Measurements from ENCODE around the gene FARS2. TPM values are rescaled to one million over a fixed set of nuclear protein-coding genes. Genes with fewer than 3 reads are reported as not detected.

The FARS2 gene
- polyA plus RNA-seq, 1 donor from 2014 or later = 11.9 TPM

GRCh38 chr6:5776104-5776503 is 514.8 kb downstream of the FARS2 start:
- H3K9me2 ChIP-seq (ENCODE audit: insufficient read depth, low read length) = no peaks in the 10 kb centered on the region
- no peaks in the 10 kb centered on the region for H4K20me1 ChIP-seq (ENCODE audit: insufficient read depth)
- no peak overlapping the region for H3K9ac ChIP-seq (ENCODE audit: low read length)
- H3K4me2 ChIP-seq (ENCODE audit: low read length) = no peak overlapping the region
- H3K27ac ChIP-seq (ENCODE audit: low read length) = no peak overlapping the region
- H3K27me3 ChIP-seq (ENCODE audit: insufficient read depth, low read depth, low read length) = no peaks in the 10 kb centered on the region
- no peaks in the 10 kb centered on the region for H3K36me3 ChIP-seq (ENCODE audit: insufficient read depth, low read length)
- H3K9me3 ChIP-seq (ENCODE audit: low read length) = no peaks in the 10 kb centered on the region
- no peaks in the 10 kb centered on the region for H3K79me2 ChIP-seq (replicated peaks; ENCODE audit: insufficient read depth, low read length)
- H3F3A ChIP-seq (ENCODE audit: insufficient read depth, low read length, poor library complexity, severe bottlenecking) = no peaks in the 10 kb centered on the region
- no peak overlapping the region for H3K4me3 ChIP-seq (ENCODE audit: low read length)
- no peak overlapping the region for H2AFZ ChIP-seq (ENCODE audit: low read depth, low read length)
- TF ChIP-seq RAD21 (conservative IDR thresholded peaks at IDR 0.05) (no peak), EZH2 (IDR thresholded peaks at IDR 0.05; ENCODE audit: borderline replicate concordance, insufficient read depth, low read length, poor library complexity, severe bottlenecking) (no peak), TAF1 (IDR thresholded peaks at IDR 0.05; ENCODE audit: low read depth) (no peak), MXI1 (conservative IDR thresholded peaks at IDR 0.05; ENCODE audit: poor library complexity, severe bottlenecking) (no peak)

- H3F3A ChIP-seq (ENCODE audit: insufficient read depth, low read length, poor library complexity, severe bottlenecking) = no peaks in the 10 kb centered on the region
- no peaks in the 10 kb centered on the region for H3K9me3 ChIP-seq (ENCODE audit: low read length)
- H4K20me1 ChIP-seq (ENCODE audit: insufficient read depth) = no peaks in the 10 kb centered on the region
- no peaks in the 10 kb centered on the region for H3K36me3 ChIP-seq (ENCODE audit: insufficient read depth, low read length)
- no peak overlapping the region for H3K9ac ChIP-seq (ENCODE audit: low read length)
- H3K9me2 ChIP-seq (ENCODE audit: insufficient read depth, low read length) = no peaks in the 10 kb centered on the region
- no peaks in the 10 kb centered on the region for H3K79me2 ChIP-seq (replicated peaks; ENCODE audit: insufficient read depth, low read length)
- H3K27me3 ChIP-seq (ENCODE audit: insufficient read depth, low read depth, low read length) = no peaks in the 10 kb centered on the region
- H3K27ac ChIP-seq (ENCODE audit: low read length) = no peak overlapping the region
- TF ChIP-seq SMC3 (conservative IDR thresholded peaks at IDR 0.05; ENCODE audit: poor library complexity) (no peak), REST (IDR thresholded peaks at IDR 0.05; ENCODE audit: borderline replicate concordance) (no peak), EZH2 (IDR thresholded peaks at IDR 0.05; ENCODE audit: borderline replicate concordance, insufficient read depth, low read length, poor library complexity, severe bottlenecking) (no peak), POLR2AphosphoS5 (IDR thresholded peaks at IDR 0.05) (no peak), RAD21 (conservative IDR thresholded peaks at IDR 0.05) (no peak), MXI1 (conservative IDR thresholded peaks at IDR 0.05; ENCODE audit: poor library complexity, severe bottlenecking) (no peak), EP300 (conservative IDR thresholded peaks at IDR 0.05; ENCODE audit: poor library complexity, severe bottlenecking) (no peak)
- no peak overlapping the region for H3K4me2 ChIP-seq (ENCODE audit: low read length)
- H2AFZ ChIP-seq (ENCODE audit: low read depth, low read length) = no peak overlapping the region
- H3K4me3 ChIP-seq (ENCODE audit: low read length) = no peak overlapping the region
Observed at GRCh38 chr6:5776706-5777390, 515.5 kb downstream of the FARS2 start.

DNA sequence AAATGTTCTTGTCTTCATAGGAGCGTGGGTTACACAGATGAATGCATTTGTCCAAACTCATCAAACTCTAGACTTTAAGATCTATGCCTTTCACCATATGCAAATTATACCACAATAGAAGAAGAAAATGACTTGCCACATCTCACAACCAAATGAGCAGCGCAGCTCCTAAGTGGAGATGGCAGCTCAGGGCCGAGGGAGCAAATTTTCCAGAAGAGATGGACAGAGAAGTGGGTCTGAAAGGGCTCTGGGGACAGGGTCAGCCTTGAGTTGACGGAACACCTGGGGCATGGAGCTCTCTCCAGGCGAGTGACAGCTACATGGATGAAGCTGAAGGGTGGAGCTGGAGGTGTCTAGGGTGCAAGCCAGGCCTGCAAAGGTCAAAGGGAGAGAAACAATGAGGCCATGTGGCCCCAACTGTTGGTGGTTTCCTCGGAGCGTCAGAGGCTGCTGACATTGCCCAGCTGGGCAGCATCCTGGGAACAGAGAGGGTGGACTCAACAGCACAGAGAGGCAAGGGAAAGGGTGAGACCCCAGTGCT is 517.1 kb downstream of the FARS2 start:
- Histone ChIP-seq H3K4me3 (ENCODE audit: low read length) (no peak overlapping the region), H3K27me3 (ENCODE audit: insufficient read depth, low read depth, low read length) (no peaks in the 10 kb centered on the region), H3K9me3 (ENCODE audit: low read length) (no peaks in the 10 kb centered on the region), H3F3A (ENCODE audit: insufficient read depth, low read length, poor library complexity, severe bottlenecking) (no peaks in the 10 kb centered on the region), H4K20me1 (ENCODE audit: insufficient read depth) (no peaks in the 10 kb centered on the region), H2AFZ (ENCODE audit: low read depth, low read length) (no peak overlapping the region), H3K9ac (ENCODE audit: low read length) (no peak overlapping the region), H3K36me3 (ENCODE audit: insufficient read depth, low read length) (no peaks in the 10 kb centered on the region), H3K4me2 (ENCODE audit: low read length) (no peak overlapping the region), H3K79me2 (replicated peaks; ENCODE audit: insufficient read depth, low read length) (no peaks in the 10 kb centered on the region), H3K9me2 (ENCODE audit: insufficient read depth, low read length) (no peaks in the 10 kb centered on the region), H3K27ac (ENCODE audit: low read length) (no peak overlapping the region)
- TF ChIP-seq SMC3 (conservative IDR thresholded peaks at IDR 0.05; ENCODE audit: poor library complexity) (no peak), MXI1 (conservative IDR thresholded peaks at IDR 0.05; ENCODE audit: poor library complexity, severe bottlenecking) (no peak)
